ENCODE data around the gene IFI27.

- TF ChIP-seq CTCF (IDR thresholded peaks at IDR 0.05 in 2 of 3, conservative IDR thresholded peaks at IDR 0.05 in 1 of 3; ENCODE audit: insufficient read depth in 2 of 3, low read depth in 1 of 3, low read length in 3 of 3): no peak
- no peak for TF ChIP-seq MCM7 (IDR thresholded peaks at IDR 0.05)
- no peak for TF ChIP-seq KAT8 (IDR thresholded peaks at IDR 0.05; ENCODE audit: low read depth)
- no peak for TF ChIP-seq YY1 (IDR thresholded peaks at IDR 0.05; ENCODE audit: borderline replicate concordance in 1 of 3, control insufficient read depth in 1 of 3, extremely low read depth in 1 of 3, insufficient read depth in 3 of 3, insufficient read length in 1 of 3, insufficient replicate concordance in 2 of 3, low read depth in 1 of 3, low read length in 2 of 3)
- no peak for TF ChIP-seq KAT2B (IDR thresholded peaks at IDR 0.05; ENCODE audit: low read depth, low read length)
- no peak for TF ChIP-seq ZNF253 (CRISPR knock-in tag; conservative IDR thresholded peaks at IDR 0.05)
- TF ChIP-seq ZNF584 (CRISPR knock-in tag; IDR thresholded peaks at IDR 0.05; ENCODE audit: low read depth): no peak
- no peak for TF ChIP-seq POLR2AphosphoS2 (IDR thresholded peaks at IDR 0.05; ENCODE audit: low read length)
- TF ChIP-seq MNT (conservative IDR thresholded peaks at IDR 0.05): no peak
Observed at GRCh38 chr14:94144765-94145164, 34.2 kb downstream of the IFI27 start.
